ENCODE results near the gene ZNHIT1. TPM values are rescaled to one million over a fixed set of nuclear protein-coding genes. Genes with fewer than 3 reads are reported as not detected.

Gene ZNHIT1
- total RNA-seq, 1 experiment from 2014 or later: 69.7 TPM

DNA sequence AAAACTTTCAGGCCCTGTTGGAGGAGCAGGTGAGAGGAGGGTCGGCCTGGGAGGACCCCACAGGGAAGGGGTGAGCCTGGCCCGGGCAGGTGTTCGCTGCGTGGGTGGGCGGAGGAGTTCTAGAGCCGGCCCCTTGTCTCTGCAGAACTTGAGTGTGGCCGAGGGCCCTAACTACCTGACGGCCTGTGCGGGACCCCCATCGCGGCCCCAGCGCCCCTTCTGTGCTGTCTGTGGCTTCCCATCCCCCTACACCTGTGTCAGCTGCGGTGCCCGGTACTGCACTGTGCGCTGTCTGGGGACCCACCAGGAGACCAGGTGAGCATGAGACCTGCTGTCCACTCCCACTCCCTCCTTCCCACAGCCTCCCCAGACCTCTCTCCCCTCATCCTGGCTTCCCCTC lies 5.6 kb downstream of the ZNHIT1 start:
- Histone ChIP-seq H3K4me3 (ENCODE audit: low read depth in 2 of 2, low read length in 2 of 2) (no peak overlapping the region), H3K27ac (ENCODE audit: low read length) (no peak overlapping the region), H3K4me1 (ENCODE audit: control insufficient read depth, insufficient read depth, low read length) (peaks cover 6% of the 10 kb centered on the region), H3K36me3 (ENCODE audit: control insufficient read depth, insufficient read depth, low read length) (no peaks in the 10 kb centered on the region; the same call in 1 of the 2 replicates), H3K9me3 (ENCODE audit: control insufficient read depth, insufficient read depth, low read depth, low read length) (no peaks in the 10 kb centered on the region), H3K27me3 (ENCODE audit: control insufficient read depth, insufficient read depth, low read length) (no peaks in the 10 kb centered on the region)
- DNase-seq (ENCODE audit: low read depth, low spot score) (no peak), ATAC-seq (no peak)
- intact Hi-C loops (cut with micrococcal nuclease; ENCODE audit: unreplicated experiment) (no loop called here), in situ Hi-C loops (cut with HindIII; ENCODE audit: low pct_unique_long_range_greater_than_20kb, low sequenced_read_pairs) (no loop called here)
- ChIA-PET POLR2A (no interaction called here), CTCF (no interaction called here)
- TF ChIP-seq, protein P1, sequence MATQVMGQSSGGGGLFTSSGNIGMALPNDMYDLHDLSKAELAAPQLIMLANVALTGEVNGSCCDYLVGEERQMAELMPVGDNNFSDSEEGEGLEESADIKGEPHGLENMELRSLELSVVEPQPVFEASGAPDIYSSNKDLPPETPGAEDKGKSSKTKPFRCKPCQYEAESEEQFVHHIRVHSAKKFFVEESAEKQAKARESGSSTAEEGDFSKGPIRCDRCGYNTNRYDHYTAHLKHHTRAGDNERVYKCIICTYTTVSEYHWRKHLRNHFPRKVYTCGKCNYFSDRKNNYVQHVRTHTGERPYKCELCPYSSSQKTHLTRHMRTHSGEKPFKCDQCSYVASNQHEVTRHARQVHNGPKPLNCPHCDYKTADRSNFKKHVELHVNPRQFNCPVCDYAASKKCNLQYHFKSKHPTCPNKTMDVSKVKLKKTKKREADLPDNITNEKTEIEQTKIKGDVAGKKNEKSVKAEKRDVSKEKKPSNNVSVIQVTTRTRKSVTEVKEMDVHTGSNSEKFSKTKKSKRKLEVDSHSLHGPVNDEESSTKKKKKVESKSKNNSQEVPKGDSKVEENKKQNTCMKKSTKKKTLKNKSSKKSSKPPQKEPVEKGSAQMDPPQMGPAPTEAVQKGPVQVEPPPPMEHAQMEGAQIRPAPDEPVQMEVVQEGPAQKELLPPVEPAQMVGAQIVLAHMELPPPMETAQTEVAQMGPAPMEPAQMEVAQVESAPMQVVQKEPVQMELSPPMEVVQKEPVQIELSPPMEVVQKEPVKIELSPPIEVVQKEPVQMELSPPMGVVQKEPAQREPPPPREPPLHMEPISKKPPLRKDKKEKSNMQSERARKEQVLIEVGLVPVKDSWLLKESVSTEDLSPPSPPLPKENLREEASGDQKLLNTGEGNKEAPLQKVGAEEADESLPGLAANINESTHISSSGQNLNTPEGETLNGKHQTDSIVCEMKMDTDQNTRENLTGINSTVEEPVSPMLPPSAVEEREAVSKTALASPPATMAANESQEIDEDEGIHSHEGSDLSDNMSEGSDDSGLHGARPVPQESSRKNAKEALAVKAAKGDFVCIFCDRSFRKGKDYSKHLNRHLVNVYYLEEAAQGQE (IDR thresholded peaks at IDR 0.05; ENCODE audit: insufficient read depth in 1 of 2, low read depth in 2 of 2, low read length in 1 of 2): no peak
- no peak for TF ChIP-seq TCF7L2 (IDR thresholded peaks at IDR 0.05; ENCODE audit: low read depth, low read length)
- BruUV-seq (replicated peaks): no TSS peak

DNA sequence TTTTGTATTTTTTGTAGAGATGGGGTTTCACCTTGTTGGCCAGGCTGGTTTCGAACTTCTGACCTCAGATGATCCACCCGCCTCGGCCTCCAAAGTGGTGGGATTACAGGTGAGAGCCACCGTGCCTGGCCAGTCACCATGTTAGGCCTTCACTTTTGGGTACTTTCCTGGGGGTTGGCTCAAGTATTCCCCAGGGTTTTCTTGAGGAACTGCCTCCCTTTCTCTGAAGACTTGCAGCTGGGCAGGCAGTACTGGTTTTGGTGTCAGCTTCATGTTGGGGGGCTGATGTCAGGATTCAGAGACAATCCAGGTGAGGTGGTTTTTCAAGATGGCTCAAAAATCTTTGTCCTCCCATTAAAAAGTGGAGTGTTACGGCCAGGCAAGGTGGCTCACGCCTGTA lies 7.7 kb downstream of the ZNHIT1 start:
- POLR2A ChIA-PET: no interaction called here
- DNase-seq (ENCODE audit: low read depth, low spot score): no peak
- no TSS peak for BruUV-seq (replicated peaks)
- CTCF ChIA-PET: no interaction called here
- intact Hi-C loops (cut with micrococcal nuclease; ENCODE audit: unreplicated experiment) (no loop called here), in situ Hi-C loops (cut with HindIII; ENCODE audit: low pct_unique_long_range_greater_than_20kb, low sequenced_read_pairs) (no loop called here)
- TF ChIP-seq POLR2AphosphoS5 (IDR thresholded peaks at IDR 0.05; ENCODE audit: low read depth, low read length) (no peak), TCF7L2 (IDR thresholded peaks at IDR 0.05; ENCODE audit: low read depth, low read length) (no peak), SIN3A (IDR thresholded peaks at IDR 0.05; ENCODE audit: borderline replicate concordance, insufficient read depth, low read depth, low read length) (no peak)
- TF ChIP-seq, protein P2, sequence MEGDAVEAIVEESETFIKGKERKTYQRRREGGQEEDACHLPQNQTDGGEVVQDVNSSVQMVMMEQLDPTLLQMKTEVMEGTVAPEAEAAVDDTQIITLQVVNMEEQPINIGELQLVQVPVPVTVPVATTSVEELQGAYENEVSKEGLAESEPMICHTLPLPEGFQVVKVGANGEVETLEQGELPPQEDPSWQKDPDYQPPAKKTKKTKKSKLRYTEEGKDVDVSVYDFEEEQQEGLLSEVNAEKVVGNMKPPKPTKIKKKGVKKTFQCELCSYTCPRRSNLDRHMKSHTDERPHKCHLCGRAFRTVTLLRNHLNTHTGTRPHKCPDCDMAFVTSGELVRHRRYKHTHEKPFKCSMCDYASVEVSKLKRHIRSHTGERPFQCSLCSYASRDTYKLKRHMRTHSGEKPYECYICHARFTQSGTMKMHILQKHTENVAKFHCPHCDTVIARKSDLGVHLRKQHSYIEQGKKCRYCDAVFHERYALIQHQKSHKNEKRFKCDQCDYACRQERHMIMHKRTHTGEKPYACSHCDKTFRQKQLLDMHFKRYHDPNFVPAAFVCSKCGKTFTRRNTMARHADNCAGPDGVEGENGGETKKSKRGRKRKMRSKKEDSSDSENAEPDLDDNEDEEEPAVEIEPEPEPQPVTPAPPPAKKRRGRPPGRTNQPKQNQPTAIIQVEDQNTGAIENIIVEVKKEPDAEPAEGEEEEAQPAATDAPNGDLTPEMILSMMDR (IDR thresholded peaks at IDR 0.05): no peak
- TF ChIP-seq, protein P1 (IDR thresholded peaks at IDR 0.05; ENCODE audit: insufficient read depth in 1 of 2, low read depth in 2 of 2, low read length in 1 of 2): no peak
- H3K4me3 ChIP-seq (ENCODE audit: low read depth in 2 of 2, low read length in 2 of 2): no peak overlapping the region
- no peak for ATAC-seq
- no peaks in the 10 kb centered on the region for H3K4me1 ChIP-seq (ENCODE audit: control insufficient read depth, insufficient read depth, low read length)
- no peaks in the 10 kb centered on the region for H3K36me3 ChIP-seq (ENCODE audit: control insufficient read depth, insufficient read depth, low read length)
- H3K9me3 ChIP-seq (ENCODE audit: control insufficient read depth, insufficient read depth, low read depth, low read length): no peaks in the 10 kb centered on the region
- no peaks in the 10 kb centered on the region for H3K27me3 ChIP-seq (ENCODE audit: control insufficient read depth, insufficient read depth, low read length)
- no peak overlapping the region for H3K27ac ChIP-seq (ENCODE audit: low read length)
